SIG-M5 (cell line): ENCODE measurements around the gene C4A.
"Not testable (repeated sequence)": the region's sequence is repeated elsewhere in the genome, so short reads cannot be mapped to it uniquely, and the experiment has no call there.

Experiments
- DNase-seq: peaks from one replicate; lab custom pipeline; 2025; lab: John Stamatoyannopoulos, UW

C4A gene

DNA sequence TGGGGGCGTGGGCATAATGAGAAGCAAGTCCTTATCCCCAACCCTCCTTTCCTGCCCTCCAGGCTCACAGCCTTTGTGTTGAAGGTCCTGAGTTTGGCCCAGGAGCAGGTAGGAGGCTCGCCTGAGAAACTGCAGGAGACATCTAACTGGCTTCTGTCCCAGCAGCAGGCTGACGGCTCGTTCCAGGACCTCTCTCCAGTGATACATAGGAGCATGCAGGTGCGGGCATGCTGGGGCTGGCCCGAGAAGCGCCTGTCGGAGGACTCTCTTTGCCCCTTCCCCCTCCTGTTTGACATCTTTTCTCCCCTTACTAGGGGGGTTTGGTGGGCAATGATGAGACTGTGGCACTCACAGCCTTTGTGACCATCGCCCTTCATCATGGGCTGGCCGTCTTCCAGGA is 46.8 kb downstream of the C4A start:
- not testable (repeated sequence) for DNase-seq

GRCh38 chr6:32029553-32029952 is 47.7 kb downstream of the C4A start:
- not testable (repeated sequence) for DNase-seq

DNA sequence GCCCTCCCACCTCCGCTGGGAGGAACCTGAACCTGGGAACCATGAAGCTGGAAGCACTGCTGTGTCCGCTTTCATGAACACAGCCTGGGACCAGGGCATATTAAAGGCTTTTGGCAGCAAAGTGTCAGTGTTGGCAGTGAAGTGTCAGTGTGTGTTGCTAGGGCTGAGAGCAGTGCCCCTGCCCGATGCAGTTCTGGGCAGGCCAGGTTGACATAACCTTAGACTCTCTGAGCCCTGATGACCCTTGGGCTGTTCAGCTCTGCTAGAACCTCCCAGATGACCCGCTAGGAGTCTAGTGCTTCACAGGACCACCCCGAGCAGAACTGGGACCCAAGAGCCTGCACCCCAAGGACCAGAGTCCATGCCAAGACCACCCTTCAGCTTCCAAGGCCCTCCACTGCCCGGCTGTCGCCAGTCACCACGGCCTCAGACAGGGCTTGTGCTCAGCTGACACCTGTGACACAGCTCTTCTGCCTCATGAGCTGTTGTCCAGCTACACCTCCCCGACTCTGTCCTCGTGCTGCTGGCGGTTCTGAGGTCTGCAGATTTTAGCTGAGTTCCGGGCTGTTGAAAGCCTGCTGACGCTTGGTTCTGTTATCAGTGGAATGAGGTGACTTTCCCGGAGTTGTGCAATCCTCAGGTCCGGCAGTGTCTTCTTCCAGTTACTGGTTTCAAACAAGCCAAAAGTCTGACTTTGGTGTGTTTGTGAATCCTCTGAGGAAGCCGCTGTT is 53.6 kb downstream of the C4A start:
- not testable (repeated sequence) for DNase-seq

- not testable (repeated sequence) for DNase-seq
These were observed 55.3 kb downstream of the C4A start for GRCh38 chr6:32037136-32037535.

- DNase-seq: not testable (repeated sequence)
These were observed 56.0 kb downstream of the C4A start, which contains the start of gene CYP21A2 for GRCh38 chr6:32037598-32038524. Gene CYP21A2 (plus strand): TSS chr6:32038415. CDS start chr6:32038423, 8 bp downstream.

DNA sequence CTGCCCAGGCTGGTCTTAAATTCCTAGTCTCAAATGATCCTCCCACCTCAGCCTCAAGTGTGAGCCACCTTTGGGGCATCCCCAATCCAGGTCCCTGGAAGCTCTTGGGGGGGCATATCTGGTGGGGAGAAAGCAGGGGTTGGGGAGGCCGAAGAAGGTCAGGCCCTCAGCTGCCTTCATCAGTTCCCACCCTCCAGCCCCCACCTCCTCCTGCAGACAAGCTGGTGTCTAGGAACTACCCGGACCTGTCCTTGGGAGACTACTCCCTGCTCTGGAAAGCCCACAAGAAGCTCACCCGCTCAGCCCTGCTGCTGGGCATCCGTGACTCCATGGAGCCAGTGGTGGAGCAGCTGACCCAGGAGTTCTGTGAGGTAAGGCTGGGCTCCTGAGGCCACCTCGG is 57.0 kb downstream of the C4A start:
- not testable (repeated sequence) for DNase-seq

DNA sequence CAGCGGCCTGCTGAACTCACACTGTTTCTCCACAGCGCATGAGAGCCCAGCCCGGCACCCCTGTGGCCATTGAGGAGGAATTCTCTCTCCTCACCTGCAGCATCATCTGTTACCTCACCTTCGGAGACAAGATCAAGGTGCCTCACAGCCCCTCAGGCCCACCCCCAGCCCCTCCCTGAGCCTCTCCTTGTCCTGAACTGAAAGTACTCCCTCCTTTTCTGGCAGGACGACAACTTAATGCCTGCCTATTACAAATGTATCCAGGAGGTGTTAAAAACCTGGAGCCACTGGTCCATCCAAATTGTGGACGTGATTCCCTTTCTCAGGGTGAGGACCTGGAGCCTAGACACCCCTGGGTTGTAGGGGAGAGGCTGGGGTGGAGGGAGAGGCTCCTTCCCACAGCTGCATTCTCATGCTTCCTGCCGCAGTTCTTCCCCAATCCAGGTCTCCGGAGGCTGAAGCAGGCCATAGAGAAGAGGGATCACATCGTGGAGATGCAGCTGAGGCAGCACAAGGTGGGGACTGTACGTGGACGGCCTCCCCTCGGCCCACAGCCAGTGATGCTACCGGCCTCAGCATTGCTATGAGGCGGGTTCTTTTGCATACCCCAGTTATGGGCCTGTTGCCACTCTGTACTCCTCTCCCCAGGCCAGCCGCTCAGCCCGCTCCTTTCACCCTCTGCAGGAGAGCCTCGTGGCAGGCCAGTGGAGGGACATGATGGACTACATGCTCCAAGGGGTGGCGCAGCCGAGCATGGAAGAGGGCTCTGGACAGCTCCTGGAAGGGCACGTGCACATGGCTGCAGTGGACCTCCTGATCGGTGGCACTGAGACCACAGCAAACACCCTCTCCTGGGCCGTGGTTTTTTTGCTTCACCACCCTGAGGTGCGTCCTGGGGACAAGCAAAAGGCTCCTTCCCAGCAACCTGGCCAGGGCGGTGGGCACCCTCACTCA is 57.7 kb downstream of the C4A start:
- DNase-seq: not testable (repeated sequence)

DNA sequence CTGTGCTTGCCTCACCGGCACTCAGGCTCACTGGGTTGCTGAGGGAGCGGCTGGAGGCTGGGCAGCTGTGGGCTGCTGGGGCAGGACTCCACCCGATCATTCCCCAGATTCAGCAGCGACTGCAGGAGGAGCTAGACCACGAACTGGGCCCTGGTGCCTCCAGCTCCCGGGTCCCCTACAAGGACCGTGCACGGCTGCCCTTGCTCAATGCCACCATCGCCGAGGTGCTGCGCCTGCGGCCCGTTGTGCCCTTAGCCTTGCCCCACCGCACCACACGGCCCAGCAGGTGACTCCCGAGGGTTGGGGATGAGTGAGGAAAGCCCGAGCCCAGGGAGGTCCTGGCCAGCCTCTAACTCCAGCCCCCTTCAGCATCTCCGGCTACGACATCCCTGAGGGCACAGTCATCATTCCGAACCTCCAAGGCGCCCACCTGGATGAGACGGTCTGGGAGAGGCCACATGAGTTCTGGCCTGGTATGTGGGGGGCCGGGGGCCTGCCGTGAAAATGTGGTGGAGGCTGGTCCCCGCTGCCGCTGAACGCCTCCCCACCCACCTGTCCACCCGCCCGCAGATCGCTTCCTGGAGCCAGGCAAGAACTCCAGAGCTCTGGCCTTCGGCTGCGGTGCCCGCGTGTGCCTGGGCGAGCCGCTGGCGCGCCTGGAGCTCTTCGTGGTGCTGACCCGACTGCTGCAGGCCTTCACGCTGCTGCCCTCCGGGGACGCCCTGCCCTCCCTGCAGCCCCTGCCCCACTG is 58.6 kb downstream of the C4A start:
- not testable (repeated sequence) for DNase-seq

GRCh38 chr6:32041050-32041321 is 59.1 kb downstream of the C4A start:
- not testable (repeated sequence) for DNase-seq

DNA sequence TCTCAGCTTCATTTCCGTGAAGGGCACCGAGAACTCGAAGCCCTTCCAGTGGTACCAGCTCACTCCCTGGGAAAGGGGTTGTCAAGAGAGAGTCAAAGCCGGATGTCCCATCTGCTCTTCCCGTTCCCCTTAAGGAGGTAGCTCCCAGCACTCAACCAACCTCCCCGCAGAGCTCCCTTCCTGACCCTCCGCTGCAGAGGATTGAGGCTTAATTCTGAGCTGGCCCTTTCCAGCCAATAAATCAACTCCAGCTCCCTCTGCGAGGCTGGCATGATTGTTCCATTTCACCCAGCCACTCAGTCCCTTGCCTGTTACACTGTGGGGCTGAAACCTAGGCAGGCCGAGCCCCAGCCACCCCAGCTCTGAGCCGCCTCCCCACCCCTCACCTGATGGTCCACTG is 59.5 kb downstream of the C4A start:
- not testable (repeated sequence) for DNase-seq

DNA sequence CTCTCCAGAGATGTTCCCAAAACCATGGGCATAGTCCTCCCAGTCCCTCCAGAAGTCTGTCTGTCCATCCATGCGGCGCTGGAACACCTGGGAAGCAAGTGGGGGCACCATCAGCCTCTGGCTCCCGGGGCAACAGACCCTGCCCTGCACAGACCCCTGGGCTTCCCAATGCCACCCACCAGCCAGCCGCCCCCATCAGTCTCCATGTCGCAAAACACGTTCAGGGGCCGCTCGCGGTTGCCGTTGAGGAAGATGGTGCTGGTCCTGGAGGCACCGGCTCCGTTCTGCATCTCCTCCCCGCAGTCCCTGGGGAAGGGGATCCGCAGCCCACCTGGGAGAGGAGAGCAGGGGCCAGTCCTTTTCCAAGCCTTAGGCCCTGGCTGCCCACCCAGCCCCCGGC is 60.4 kb downstream of the C4A start:
- DNase-seq: not testable (repeated sequence)

- not testable (repeated sequence) for DNase-seq
These were observed 61.9 kb downstream of the C4A start for GRCh38 chr6:32043589-32044380.

DNA sequence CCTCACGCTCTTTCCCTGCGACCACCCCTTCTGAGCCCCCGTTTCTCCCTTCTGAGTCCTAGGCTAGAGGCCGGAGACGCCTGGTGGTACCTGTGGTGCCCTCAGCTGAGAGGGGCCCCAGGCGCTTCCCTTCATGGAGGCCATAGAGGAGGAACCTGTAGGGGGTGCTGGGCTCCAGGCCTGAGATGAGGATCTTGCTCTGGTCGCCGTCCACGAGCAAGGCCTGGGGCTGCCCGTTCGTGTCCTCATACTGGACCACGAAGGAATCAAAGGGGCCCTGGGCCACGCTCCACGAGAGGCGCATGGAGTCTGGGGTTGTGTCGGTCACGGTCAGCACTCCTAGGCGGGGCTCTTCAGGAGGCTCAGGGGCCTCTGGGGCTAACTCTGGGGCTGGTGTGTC is 63.1 kb downstream of the C4A start:
- DNase-seq: not testable (repeated sequence)

DNA sequence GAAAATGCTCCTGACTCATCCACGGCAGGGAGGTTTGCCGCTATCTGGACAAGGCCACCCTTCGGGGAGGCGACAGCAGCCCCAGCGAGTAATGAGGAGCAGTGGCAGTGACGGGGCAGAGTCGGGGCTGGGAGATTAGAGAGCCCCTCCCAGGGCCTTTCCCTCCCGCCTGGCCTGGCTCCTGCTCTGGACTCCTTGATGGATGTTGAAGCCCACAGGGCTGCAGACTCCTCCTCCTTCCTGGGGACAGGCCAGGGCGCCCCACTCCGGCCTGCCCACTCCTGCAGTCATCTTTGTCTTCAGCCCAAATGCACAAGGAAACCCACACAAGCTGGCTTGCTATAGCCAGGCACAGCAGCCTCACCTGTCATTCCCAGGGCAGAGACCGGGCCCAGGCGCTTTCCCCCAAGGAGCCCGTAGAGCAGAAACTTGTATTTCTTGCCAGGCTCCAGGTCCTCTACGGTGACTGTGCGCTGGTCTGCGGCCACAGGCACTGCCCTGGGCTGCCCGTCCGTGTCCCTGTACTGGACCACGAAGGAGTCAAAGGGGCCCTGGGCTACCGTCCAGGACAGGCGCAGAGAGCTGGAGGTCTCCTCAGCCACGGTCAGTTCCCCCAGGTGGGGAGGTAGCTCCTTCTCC is 64.1 kb downstream of the C4A start:
- DNase-seq: no peak

- no peak for DNase-seq
These were observed 64.7 kb downstream of the C4A start for GRCh38 chr6:32046450-32047083.

GRCh38 chr6:32047084-32047478 is 65.2 kb downstream of the C4A start:
- no peak for DNase-seq

- DNase-seq: no peak
These were observed 65.6 kb downstream of the C4A start for GRCh38 chr6:32047539-32047854.

GRCh38 chr6:32047855-32048766 is 66.3 kb downstream of the C4A start:
- no peak for DNase-seq

GRCh38 chr6:32049149-32049548 is 67.3 kb downstream of the C4A start:
- DNase-seq: not testable (repeated sequence)
